Natural killer cell (primary cell): ENCODE measurements around the gene MRPS15. TPM values are rescaled to one million over a fixed set of nuclear protein-coding genes. Genes with fewer than 3 reads are reported as not detected.
A peak's percentile ranks its signal among the peaks of the same experiment; 100 is the strongest.

Source experiments
- ATAC-seq, 3 donors: fragments of 150-1000 bp in 2 of 3; fragments of 200-7000 bp in 1 of 3; cut with Tn5 transposase; 1 replicate in 1 of 3; 2 replicates in 2 of 3; pipeline ENCODE4 v1.10.0; 2021; ENCODE audit warnings: mild to moderate bottlenecking in 2 of 3, moderate library complexity in 2 of 3
- DNase-seq, 2 donors: peaks; one replicate each; pipeline versions ENCODE4 v3.0.0 to v3.0.0-alpha.2; 2013 to 2021; ENCODE audit warnings: mixed read lengths in 1 of 2
- H3K27ac ChIP-seq: one replicate; pipeline ENCODE4 v1.5.1; 2013; ENCODE audit warnings: mild to moderate bottlenecking, low read length
- H3K27me3 ChIP-seq: one replicate; pipeline ENCODE4 v1.6.1; 2013; ENCODE audit warnings: low read length; ENCODE audit not compliant: control insufficient read depth, insufficient read depth
- H3K36me3 ChIP-seq: one replicate; pipeline ENCODE4 v1.6.1; 2013; ENCODE audit warnings: low read length; ENCODE audit not compliant: control insufficient read depth, insufficient read depth
- H3K4me1 ChIP-seq: one replicate; pipeline ENCODE4 v1.6.1; 2013; ENCODE audit warnings: low read length; ENCODE audit not compliant: control insufficient read depth, insufficient read depth
- H3K4me3 ChIP-seq: one replicate; pipeline ENCODE4 v1.5.1; 2013; ENCODE audit warnings: low read length
- H3K9me3 ChIP-seq: one replicate; pipeline ENCODE4 v1.6.1; 2013; ENCODE audit warnings: low read length; ENCODE audit not compliant: control insufficient read depth, insufficient read depth
- H3K27ac Mint-ChIP-seq, 2 donors: one replicate each; pipeline ENCODE4 v1.8.0; 2022; ENCODE audit warnings: mild to moderate bottlenecking in 2 of 2, mixed read lengths in 2 of 2, moderate library complexity in 1 of 2
- H3K27me3 Mint-ChIP-seq, 2 donors: one replicate each; pipeline ENCODE4 v1.8.0; 2022; ENCODE audit warnings: low read depth in 2 of 2, mixed read lengths in 2 of 2
- H3K36me3 Mint-ChIP-seq: one replicate; pipeline ENCODE4 v1.8.0; 2022; ENCODE audit warnings: mixed read lengths
- H3K4me1 Mint-ChIP-seq, 2 donors: one replicate each; pipeline ENCODE4 v1.8.0; 2022; ENCODE audit warnings: mixed read lengths in 2 of 2
- H3K4me3 Mint-ChIP-seq: one replicate; pipeline ENCODE4 v1.8.0; 2022; ENCODE audit warnings: mild to moderate bottlenecking, moderate library complexity, mixed read lengths
- H3K9me3 Mint-ChIP-seq, 2 donors: one replicate each; pipeline ENCODE4 v1.8.0; 2022; ENCODE audit warnings: mixed read lengths in 2 of 2
- WGBS: methylation state at CpG from one replicate; pipeline ENCODE4 v1.1.7; 2013; ENCODE audit warnings: missing lambda C conversion rate; ENCODE audit not compliant: insufficient coverage; 5-methylcytosine and 5-hydroxymethylcytosine counted together
- intact Hi-C: fragments of 100-400 bp; cut with micrococcal nuclease; formaldehyde crosslinking; loops from one replicate; pipeline ENCODE4 v1.14.2; 2022
- total RNA-seq, 4 donors: library from RNA; stranded (reverse); fragments of 120-200 nt in 1 of 4; gene quantifications; one replicate each; pipeline versions ENCODE4 v1.2.3 to v1.2.4, GENCODE V29; 2013 to 2022
- TF ChIP-seq, protein P1 (sequence below): fragments of 200-600 bp; IDR thresholded peaks from one replicate; pipeline ENCODE4 v1.8.0; 2022; ENCODE audit warnings: antibody characterized with exemption

Gene MRPS15
- total RNA-seq, 3 donors from 2014 or later (not counting 1 experiment from before 2014, with no cell fraction given): 28.2 to 38.2 (median 32.0) TPM

DNA sequence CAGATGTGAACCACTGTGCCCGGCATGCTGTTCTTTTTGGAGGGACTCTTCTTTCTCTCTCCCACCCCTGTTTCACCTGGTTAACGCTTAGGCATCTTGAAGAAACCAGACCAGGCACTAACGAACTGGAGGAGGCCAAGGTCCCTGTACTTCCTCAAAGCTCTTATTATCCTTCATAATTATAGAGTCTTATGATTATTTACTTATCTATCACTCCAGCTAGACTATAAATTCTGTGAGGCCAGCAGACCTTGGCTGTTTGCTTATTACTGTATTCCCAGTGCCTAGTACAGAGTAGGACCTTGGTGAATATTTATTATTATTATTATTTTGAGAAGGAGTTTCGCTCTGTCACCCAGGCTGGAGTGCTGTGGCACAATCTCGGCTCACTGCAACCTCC, 12.8 kb upstream of the MRPS15 start:
- H3K27me3 ChIP-seq: no peaks in the 10 kb centered on the region
- DNase-seq: no peak
- no peak overlapping the region for H3K27ac ChIP-seq
- H3K4me3 ChIP-seq: no peak overlapping the region
- Mint-ChIP-seq H3K27me3 (peaks cover 4 to 14% of the 10 kb centered on the region in 2 donors), H3K4me3 (no peak overlapping the region), H3K27ac (no peak overlapping the region), H3K36me3 (no peaks in the 10 kb centered on the region), H3K9me3 (no peaks in the 10 kb centered on the region), H3K4me1 (peaks cover 3 to 4% of the 10 kb centered on the region in 2 donors)
- 97% methylated on average over 4 of the region's 5 CpGs for WGBS
- TF ChIP-seq, protein P1, sequence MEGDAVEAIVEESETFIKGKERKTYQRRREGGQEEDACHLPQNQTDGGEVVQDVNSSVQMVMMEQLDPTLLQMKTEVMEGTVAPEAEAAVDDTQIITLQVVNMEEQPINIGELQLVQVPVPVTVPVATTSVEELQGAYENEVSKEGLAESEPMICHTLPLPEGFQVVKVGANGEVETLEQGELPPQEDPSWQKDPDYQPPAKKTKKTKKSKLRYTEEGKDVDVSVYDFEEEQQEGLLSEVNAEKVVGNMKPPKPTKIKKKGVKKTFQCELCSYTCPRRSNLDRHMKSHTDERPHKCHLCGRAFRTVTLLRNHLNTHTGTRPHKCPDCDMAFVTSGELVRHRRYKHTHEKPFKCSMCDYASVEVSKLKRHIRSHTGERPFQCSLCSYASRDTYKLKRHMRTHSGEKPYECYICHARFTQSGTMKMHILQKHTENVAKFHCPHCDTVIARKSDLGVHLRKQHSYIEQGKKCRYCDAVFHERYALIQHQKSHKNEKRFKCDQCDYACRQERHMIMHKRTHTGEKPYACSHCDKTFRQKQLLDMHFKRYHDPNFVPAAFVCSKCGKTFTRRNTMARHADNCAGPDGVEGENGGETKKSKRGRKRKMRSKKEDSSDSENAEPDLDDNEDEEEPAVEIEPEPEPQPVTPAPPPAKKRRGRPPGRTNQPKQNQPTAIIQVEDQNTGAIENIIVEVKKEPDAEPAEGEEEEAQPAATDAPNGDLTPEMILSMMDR: no peak
- no peak for ATAC-seq
- peaks cover 6% of the 10 kb centered on the region for H3K4me1 ChIP-seq
- intact Hi-C loops: no loop called here
- no peaks in the 10 kb centered on the region for H3K9me3 ChIP-seq
- no peaks in the 10 kb centered on the region for H3K36me3 ChIP-seq

DNA sequence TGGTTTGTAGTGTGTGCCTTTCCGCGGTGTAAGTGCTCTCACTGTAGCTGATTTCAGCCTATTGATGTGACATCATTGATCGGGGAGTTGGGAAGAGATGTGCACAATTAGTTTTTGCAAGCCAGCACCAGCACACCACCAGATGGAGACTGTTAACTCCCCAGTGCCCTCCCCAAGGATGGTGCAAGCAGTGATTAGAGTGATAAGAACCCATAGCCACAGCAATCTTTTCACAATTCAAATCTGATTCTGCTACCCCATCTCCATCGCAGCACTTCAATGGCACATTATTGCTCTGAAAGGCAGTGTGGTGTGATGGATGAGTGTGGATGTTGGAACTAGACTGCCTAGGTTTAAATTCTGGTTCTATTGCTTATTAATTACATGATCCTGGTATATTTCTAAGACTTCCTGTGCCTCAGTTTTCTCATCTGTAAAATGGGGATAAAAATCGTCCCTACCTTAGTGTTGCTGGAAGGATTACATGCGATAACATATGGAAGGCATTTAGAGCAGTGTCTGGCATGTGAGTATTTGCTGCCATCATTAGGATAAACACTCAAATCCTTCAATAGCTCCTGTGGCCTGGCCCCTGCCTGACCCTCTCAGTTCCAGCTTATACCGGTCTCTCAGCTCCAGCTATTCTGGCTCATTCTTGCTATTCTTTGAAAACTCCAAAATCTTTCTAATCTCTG, 11.9 kb upstream of the MRPS15 start:
- Histone ChIP-seq H3K4me3 (no peak overlapping the region), H3K4me1 (no peaks in the 10 kb centered on the region), H3K36me3 (no peaks in the 10 kb centered on the region), H3K27me3 (no peaks in the 10 kb centered on the region), H3K9me3 (no peaks in the 10 kb centered on the region), H3K27ac (no peak overlapping the region)
- no peaks in the 10 kb centered on the region for H3K9me3 Mint-ChIP-seq
- H3K4me1 Mint-ChIP-seq: no peaks in the 10 kb centered on the region
- DNase-seq (no peak), ATAC-seq (no peak)
- no peaks in the 10 kb centered on the region for H3K36me3 Mint-ChIP-seq
- intact Hi-C loops: no loop called here
- TF ChIP-seq, protein P1: no peak
- no peak overlapping the region for H3K27ac Mint-ChIP-seq
- H3K27me3 Mint-ChIP-seq: peaks cover 0 to 11% of the 10 kb centered on the region in 2 donors
- 97% methylated on average over 6 of the region's 7 CpGs for WGBS
- no peak overlapping the region for H3K4me3 Mint-ChIP-seq

DNA sequence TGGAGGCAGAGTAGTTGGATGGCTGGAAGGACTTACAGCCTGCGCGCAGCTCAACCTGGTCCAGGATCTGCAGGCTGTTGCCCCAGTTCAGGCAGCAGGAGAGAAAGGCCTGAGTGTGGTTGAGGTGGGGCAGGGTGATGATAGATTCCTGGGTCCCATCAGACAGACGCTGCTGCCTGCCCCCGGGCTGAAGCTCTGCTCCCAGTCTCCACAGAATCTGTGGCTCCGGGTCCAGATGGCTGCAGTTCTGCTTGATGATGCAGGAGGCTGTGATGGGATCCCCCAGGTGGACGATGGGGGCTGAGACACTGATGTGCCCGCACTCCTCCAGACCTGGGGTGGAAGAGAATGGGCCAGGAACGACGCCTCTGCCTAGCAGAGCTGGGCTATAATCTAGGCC, 11.2 kb upstream of the MRPS15 start:
- H3K27ac ChIP-seq: no peak overlapping the region
- H3K9me3 ChIP-seq: no peaks in the 10 kb centered on the region
- TF ChIP-seq, protein P1: no peak
- H3K27me3 Mint-ChIP-seq: peaks cover 0 to 11% of the 10 kb centered on the region in 2 donors
- no peaks in the 10 kb centered on the region for H3K27me3 ChIP-seq
- H3K9me3 Mint-ChIP-seq: no peaks in the 10 kb centered on the region
- H3K4me3 Mint-ChIP-seq: no peak overlapping the region
- DNase-seq: no peak
- no peaks in the 10 kb centered on the region for H3K36me3 Mint-ChIP-seq
- no peaks in the 10 kb centered on the region for H3K36me3 ChIP-seq
- H3K4me3 ChIP-seq: no peak overlapping the region
- no peak for ATAC-seq
- intact Hi-C loops: no loop called here
- WGBS: 94% methylated on average over 9 of the region's 9 CpGs
- no peaks in the 10 kb centered on the region for H3K4me1 Mint-ChIP-seq
- H3K4me1 ChIP-seq: no peaks in the 10 kb centered on the region
- no peak overlapping the region for H3K27ac Mint-ChIP-seq

DNA sequence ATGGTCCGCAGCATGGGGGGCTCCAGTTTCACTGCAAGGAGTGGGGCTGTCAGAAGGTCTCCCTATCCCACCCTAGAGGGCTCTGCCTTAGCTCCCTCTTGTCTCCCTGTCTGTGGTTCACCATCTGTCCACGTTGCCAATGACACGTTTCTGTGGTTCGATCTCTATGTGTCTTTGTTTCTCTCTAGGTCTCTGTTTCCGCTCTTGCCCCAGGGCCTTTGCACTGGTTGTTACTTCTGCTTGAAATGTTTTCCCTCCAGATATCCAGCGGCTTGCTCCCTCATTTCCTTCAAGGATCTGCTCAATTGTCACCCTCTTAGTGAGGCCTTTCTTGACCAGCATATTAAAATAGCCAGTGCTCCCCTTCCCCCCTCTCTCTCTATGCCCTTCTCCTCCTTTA, 8.5 kb upstream of the MRPS15 start:
- no peak overlapping the region for H3K27ac ChIP-seq
- H3K4me3 Mint-ChIP-seq: no peak overlapping the region
- H3K36me3 Mint-ChIP-seq: no peaks in the 10 kb centered on the region

More for the DNA sequence above, 8.5 kb upstream of the MRPS15 start:
- Histone ChIP-seq H3K36me3 (no peaks in the 10 kb centered on the region), H3K9me3 (no peaks in the 10 kb centered on the region), H3K27me3 (no peaks in the 10 kb centered on the region), H3K4me3 (no peak overlapping the region), H3K4me1 (no peaks in the 10 kb centered on the region)
- intact Hi-C loops: no loop called here
- no peak for DNase-seq
- H3K4me1 Mint-ChIP-seq: no peaks in the 10 kb centered on the region
- TF ChIP-seq, protein P1: no peak
- H3K27ac Mint-ChIP-seq: peak overlapping the region in 1 of 2 donors; percentile 29
- H3K9me3 Mint-ChIP-seq: no peaks in the 10 kb centered on the region
- no peaks in the 10 kb centered on the region for H3K27me3 Mint-ChIP-seq
- no peak for ATAC-seq
- 86% methylated on average over 6 of the region's 6 CpGs for WGBS
